ENCODE measurements around the gene IQCE. TPM values are rescaled to one million over a fixed set of nuclear protein-coding genes. Genes with fewer than 3 reads are reported as not detected.
"Not testable (repeated sequence)": the region's sequence is repeated elsewhere in the genome, so short reads cannot be mapped to it uniquely, and the experiment has no call there.

IQCE gene
- total and polyA plus RNA-seq, 4 experiments from 2014 or later, result 0.81 to 9.4 (median 5.9) TPM

DNA sequence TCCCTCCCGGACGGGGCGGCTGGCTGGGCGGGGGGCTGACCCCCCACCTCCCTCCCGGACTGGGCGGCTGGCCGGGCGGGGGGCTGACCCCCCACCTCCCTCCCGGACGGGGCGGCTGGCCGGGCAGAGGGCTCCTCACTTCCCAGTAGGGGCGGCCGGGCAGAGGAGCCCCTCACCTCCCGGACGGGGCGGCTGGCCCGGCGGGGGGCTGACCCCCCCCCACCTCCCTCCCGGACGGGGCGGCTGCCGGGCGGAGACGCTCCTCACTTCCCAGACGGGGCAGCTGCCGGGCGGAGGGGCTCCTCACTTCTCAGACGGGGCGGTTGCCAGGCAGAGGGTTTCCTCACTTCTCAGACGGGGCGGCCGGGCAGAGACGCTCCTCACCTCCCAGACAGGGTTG, 24.6 kb upstream of the IQCE start:
- CTCF ChIA-PET (ENCODE audit: partially characterized antibody); H3K4me3 ChIP-seq (ENCODE audit: low read length in 2 of 2); H3K27ac ChIP-seq (ENCODE audit: low read depth, low read length); H3K4me3 Mint-ChIP-seq; H3K27me3 ChIP-seq (ENCODE audit: insufficient read depth, low read length); intact Hi-C loops (cut with micrococcal nuclease); H3K9me3 ChIP-seq (ENCODE audit: control insufficient read depth in 1 of 2, low read length in 2 of 2); H3K9me3 Mint-ChIP-seq; H3K36me3 ChIP-seq (ENCODE audit: insufficient read depth, low read length); H3K27ac Mint-ChIP-seq; POLR2A ChIA-PET (ENCODE audit: partially characterized antibody); H3K27me3 Mint-ChIP-seq; DNase-seq: not testable (repeated sequence)
- Mint-ChIP-seq H3K4me1 (peaks cover 6 to 28% (median 15%) of the 10 kb centered on the region in 4 donors), H3K36me3 (peaks cover 0 to 14% of the 10 kb centered on the region in 2 donors)
- peaks cover 21% of the 10 kb centered on the region for H3K4me1 ChIP-seq (ENCODE audit: insufficient read depth, low read length)

DNA sequence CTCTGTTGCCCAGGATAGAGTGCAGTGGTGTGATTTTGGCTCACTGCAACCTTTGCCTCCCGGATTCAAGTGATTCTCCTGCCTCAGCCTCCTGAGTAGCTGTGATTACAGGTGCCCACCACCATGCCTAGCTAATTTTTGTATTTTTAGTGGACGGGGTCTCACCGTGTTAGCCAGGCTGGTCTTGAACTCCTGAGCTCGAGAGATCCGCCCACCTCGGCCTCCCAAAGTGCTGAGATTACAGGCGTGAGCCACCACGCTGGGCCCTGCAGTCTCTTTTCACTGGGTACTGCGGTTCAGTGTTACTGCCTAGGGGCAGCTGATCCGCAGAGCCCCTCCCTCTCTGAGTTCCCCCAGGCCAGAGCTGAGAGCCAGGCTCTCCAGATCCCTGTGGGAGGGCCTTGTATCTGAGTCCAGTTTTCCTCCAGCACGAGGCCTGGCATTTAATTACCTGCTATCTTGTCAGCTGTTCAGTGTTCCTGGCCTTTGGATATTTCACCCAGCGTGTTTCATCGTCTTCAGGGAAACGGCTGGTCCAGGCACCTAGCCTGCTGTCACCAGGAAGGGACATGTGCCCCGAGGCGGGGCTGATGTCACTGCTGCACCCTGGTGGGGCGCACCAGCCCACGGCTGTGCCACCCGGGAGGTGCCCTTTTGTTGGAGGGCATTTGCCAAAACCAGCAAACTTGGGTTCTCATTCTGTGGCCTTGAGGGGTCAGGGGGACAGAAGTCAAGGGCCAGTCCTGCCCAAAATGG, 22.7 kb upstream of the IQCE start:
- CTCF ChIA-PET (ENCODE audit: partially characterized antibody), result not testable (repeated sequence)

GRCh38 chr7:2537981-2538851, 20.6 kb upstream of the IQCE start:
- no peaks in the 10 kb centered on the region for H3K9me3 ChIP-seq (ENCODE audit: control insufficient read depth in 1 of 2, low read length in 2 of 2)
- peak in 2 of 5 donors; percentile 27 to 41 for DNase-seq
- no peak overlapping the region for H3K27ac ChIP-seq (ENCODE audit: low read depth, low read length)
- peaks cover 12% of the 10 kb centered on the region for H3K36me3 ChIP-seq (ENCODE audit: insufficient read depth, low read length)
- POLR2A ChIA-PET (ENCODE audit: partially characterized antibody), result interaction anchor here (1.1 to 1.6 kb wide), 2 partner anchors 16 to 30 kb away, joined by 3 read pairs; no protein-coding TSS in a partner anchor
- Mint-ChIP-seq H3K9me3 (no peaks in the 10 kb centered on the region), H3K4me3 (no peak overlapping the region), H3K27ac (peak overlapping the region in 2 of 7 donors; percentile 22 to 46), H3K4me1 (no peaks in the 10 kb centered on the region), H3K36me3 (peaks cover 0 to 15% of the 10 kb centered on the region in 2 donors), H3K27me3 (no peaks in the 10 kb centered on the region)
- H3K27me3 ChIP-seq (ENCODE audit: insufficient read depth, low read length), result no peaks in the 10 kb centered on the region
- H3K4me3 ChIP-seq (ENCODE audit: low read length in 2 of 2), result no peak overlapping the region
- intact Hi-C loops (cut with micrococcal nuclease), result no loop called here
- no peaks in the 10 kb centered on the region for H3K4me1 ChIP-seq (ENCODE audit: insufficient read depth, low read length)
- CTCF ChIA-PET (ENCODE audit: partially characterized antibody), result no interaction called here

More for the DNA sequence above, 22.7 kb upstream of the IQCE start:
- H3K27me3 Mint-ChIP-seq; H3K27ac ChIP-seq (ENCODE audit: low read depth, low read length); DNase-seq; H3K4me1 ChIP-seq (ENCODE audit: insufficient read depth, low read length); intact Hi-C loops (cut with micrococcal nuclease); H3K4me3 ChIP-seq (ENCODE audit: low read length in 2 of 2); H3K4me1 Mint-ChIP-seq; H3K4me3 Mint-ChIP-seq; H3K27me3 ChIP-seq (ENCODE audit: insufficient read depth, low read length); H3K36me3 ChIP-seq (ENCODE audit: insufficient read depth, low read length); H3K9me3 ChIP-seq (ENCODE audit: control insufficient read depth in 1 of 2, low read length in 2 of 2); H3K9me3 Mint-ChIP-seq: not testable (repeated sequence)
- H3K36me3 Mint-ChIP-seq, result peaks cover 0 to 12% of the 10 kb centered on the region in 2 donors
- POLR2A ChIA-PET (ENCODE audit: partially characterized antibody), result interaction anchor here (0.7 to 1.0 kb wide), 3 partner anchors 12 to 24 kb away, joined by 3 read pairs; no protein-coding TSS in a partner anchor
- H3K27ac Mint-ChIP-seq, result peak overlapping the region in 2 of 7 donors; percentile 44 to 70

GRCh38 chr7:2539031-2539911, 19.5 kb upstream of the IQCE start:
- peaks cover 0 to 18% of the 10 kb centered on the region in 2 donors for H3K36me3 Mint-ChIP-seq
- H3K4me1 Mint-ChIP-seq, result no peaks in the 10 kb centered on the region
- intact Hi-C loops (cut with micrococcal nuclease), result no loop called here
- no peaks in the 10 kb centered on the region for H3K27me3 Mint-ChIP-seq
- POLR2A ChIA-PET (ENCODE audit: partially characterized antibody), result interaction anchor here (1.0 to 1.9 kb wide), 5 partner anchors 9 to 31 kb away, joined by 3 to 9 read pairs (median 3); no protein-coding TSS in a partner anchor
- no peak for DNase-seq
- Histone ChIP-seq H3K27me3 (ENCODE audit: insufficient read depth, low read length) (no peaks in the 10 kb centered on the region), H3K27ac (ENCODE audit: low read depth, low read length) (no peak overlapping the region), H3K36me3 (ENCODE audit: insufficient read depth, low read length) (peaks cover 17% of the 10 kb centered on the region), H3K4me1 (ENCODE audit: insufficient read depth, low read length) (no peaks in the 10 kb centered on the region), H3K4me3 (ENCODE audit: low read length in 2 of 2) (no peak overlapping the region), H3K9me3 (ENCODE audit: control insufficient read depth in 1 of 2, low read length in 2 of 2) (no peaks in the 10 kb centered on the region)
- H3K27ac Mint-ChIP-seq, result peak overlapping the region in 5 of 7 donors; percentile 10 to 65 (median 29)
- no peaks in the 10 kb centered on the region for H3K9me3 Mint-ChIP-seq
- no peak overlapping the region for H3K4me3 Mint-ChIP-seq
- CTCF ChIA-PET (ENCODE audit: partially characterized antibody), result no interaction called here

DNA sequence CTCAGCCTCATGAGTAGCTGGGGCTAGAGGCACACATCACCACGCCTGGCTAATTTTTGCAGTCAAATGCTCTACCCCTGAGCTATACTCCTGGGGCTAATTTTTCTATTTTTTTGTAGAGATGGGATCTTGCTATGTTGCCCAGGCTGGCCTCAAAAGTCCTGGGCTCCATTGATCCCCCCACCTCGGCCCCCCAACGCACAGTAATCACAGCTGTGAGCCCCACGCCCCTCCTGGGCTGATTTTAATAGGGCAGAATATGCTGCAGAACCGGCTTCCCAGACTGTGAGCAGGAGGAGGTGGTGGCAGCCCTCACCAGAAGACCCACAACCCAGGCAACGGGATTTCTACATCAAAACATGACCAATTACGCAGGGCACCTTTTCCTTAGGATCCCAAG, 18.6 kb upstream of the IQCE start:
- Histone ChIP-seq H3K27ac (ENCODE audit: low read depth, low read length) (no peak overlapping the region), H3K27me3 (ENCODE audit: insufficient read depth, low read length) (no peaks in the 10 kb centered on the region), H3K9me3 (ENCODE audit: control insufficient read depth in 1 of 2, low read length in 2 of 2) (no peaks in the 10 kb centered on the region), H3K4me3 (ENCODE audit: low read length in 2 of 2) (no peak overlapping the region), H3K36me3 (ENCODE audit: insufficient read depth, low read length) (peaks cover 23% of the 10 kb centered on the region), H3K4me1 (ENCODE audit: insufficient read depth, low read length) (no peaks in the 10 kb centered on the region)
- no peak overlapping the region for H3K4me3 Mint-ChIP-seq
- intact Hi-C loops (cut with micrococcal nuclease), result loop anchor here (1.0 kb wide), 1 partner anchor 13 kb away; no protein-coding TSS in a partner anchor
- no peak for DNase-seq
- peak overlapping the region in 1 of 7 donors; percentile 65 for H3K27ac Mint-ChIP-seq
- ChIA-PET CTCF (ENCODE audit: partially characterized antibody) (no interaction called here), POLR2A (ENCODE audit: partially characterized antibody) (interaction anchor here (1.8 to 1.9 kb wide), 2 partner anchors 8 to 10 kb away, joined by 6 to 9 read pairs; no protein-coding TSS in a partner anchor)
- no peaks in the 10 kb centered on the region for H3K27me3 Mint-ChIP-seq
- no peaks in the 10 kb centered on the region for H3K4me1 Mint-ChIP-seq
- H3K36me3 Mint-ChIP-seq, result peaks cover 0 to 21% of the 10 kb centered on the region in 2 donors
- H3K9me3 Mint-ChIP-seq, result no peaks in the 10 kb centered on the region

- Histone ChIP-seq H3K27me3 (ENCODE audit: insufficient read depth, low read length) (no peaks in the 10 kb centered on the region), H3K9me3 (ENCODE audit: control insufficient read depth in 1 of 2, low read length in 2 of 2) (no peaks in the 10 kb centered on the region), H3K4me3 (ENCODE audit: low read length in 2 of 2) (no peak overlapping the region), H3K27ac (ENCODE audit: low read depth, low read length) (no peak overlapping the region), H3K4me1 (ENCODE audit: insufficient read depth, low read length) (no peaks in the 10 kb centered on the region), H3K36me3 (ENCODE audit: insufficient read depth, low read length) (peaks cover 23% of the 10 kb centered on the region)
- Mint-ChIP-seq H3K27ac (peak overlapping the region in 1 of 7 donors; percentile 65), H3K4me1 (no peaks in the 10 kb centered on the region), H3K27me3 (no peaks in the 10 kb centered on the region), H3K36me3 (peaks cover 0 to 22% of the 10 kb centered on the region in 2 donors), H3K4me3 (no peak overlapping the region), H3K9me3 (no peaks in the 10 kb centered on the region)
- no peak for DNase-seq
- POLR2A ChIA-PET (ENCODE audit: partially characterized antibody), result interaction anchor here (1.3 to 1.9 kb wide), 2 partner anchors 11 to 12 kb away, joined by 7 to 9 read pairs; no protein-coding TSS in a partner anchor
- intact Hi-C loops (cut with micrococcal nuclease), result loop anchor here (1.0 kb wide), 1 partner anchor 13 kb away; no protein-coding TSS in a partner anchor
- CTCF ChIA-PET (ENCODE audit: partially characterized antibody), result interaction anchor here (1.2 kb wide), 1 partner anchor 72 kb away, joined by 3 read pairs; no protein-coding TSS in a partner anchor
These were observed 18.1 kb upstream of the IQCE start for GRCh38 chr7:2540641-2541051.

Measured in CD4-positive, alpha-beta memory T cell (primary cell).